Choroid plexus epithelial cell (primary cell): ENCODE measurements around the gene TOX3.

Experiments
- DNase-seq: peaks from one replicate; pipeline ENCODE4 v3.0.0-alpha.2; 2010; ENCODE audit warnings: low read depth
- H3K4me3 ChIP-seq: 2 replicates; pipeline ENCODE4 v1.5.1; 2011; ENCODE audit warnings: low read depth, mild to moderate bottlenecking, control low read depth, low read length, moderate library complexity
- CTCF ChIP-seq: conservative IDR thresholded peaks from 2 replicates; pipeline ENCODE4 v1.5.1; 2011; ENCODE audit warnings: low read depth, mild to moderate bottlenecking, control low read depth, inconsistent platforms, low read length, moderate library complexity

TOX3 gene

GRCh38 chr16:52494621-52495020 is 52.3 kb downstream of the TOX3 start:
- TF ChIP-seq CTCF = no peak
- no peak for DNase-seq
- no peak overlapping the region for H3K4me3 ChIP-seq

GRCh38 chr16:52494145-52494544 is 52.8 kb downstream of the TOX3 start:
- H3K4me3 ChIP-seq = no peak overlapping the region
- no peak for DNase-seq
- TF ChIP-seq CTCF = no peak

- H3K4me3 ChIP-seq = no peak overlapping the region
- no peak for DNase-seq
- TF ChIP-seq CTCF = no peak
Observed at GRCh38 chr16:52492789-52493357, 54.1 kb downstream of the TOX3 start.

GRCh38 chr16:52491216-52491615 is 55.7 kb downstream of the TOX3 start:
- no peak overlapping the region for H3K4me3 ChIP-seq
- DNase-seq = no peak
- no peak for TF ChIP-seq CTCF

GRCh38 chr16:52489894-52490293 is 57.0 kb downstream of the TOX3 start:
- TF ChIP-seq CTCF = no peak
- DNase-seq = no peak

GRCh38 chr16:52488837-52489289 is 58.1 kb downstream of the TOX3 start:
- H3K4me3 ChIP-seq = no peak overlapping the region
- no peak for TF ChIP-seq CTCF
- no peak for DNase-seq

More at GRCh38 chr16:52489894-52490293, 57.0 kb downstream of the TOX3 start:
- H3K4me3 ChIP-seq = no peak overlapping the region

GRCh38 chr16:52487849-52488457 is 59.0 kb downstream of the TOX3 start:
- no peak for TF ChIP-seq CTCF
- no peak overlapping the region for H3K4me3 ChIP-seq
- no peak for DNase-seq
